ENCODE results near the gene SYNGR2.
A peak's percentile ranks its signal among the peaks of the same experiment; 100 is the strongest.
"Not testable (repeated sequence)": the region's sequence is repeated elsewhere in the genome, so short reads cannot be mapped to it uniquely, and the experiment has no call there.

SYNGR2 gene

DNA sequence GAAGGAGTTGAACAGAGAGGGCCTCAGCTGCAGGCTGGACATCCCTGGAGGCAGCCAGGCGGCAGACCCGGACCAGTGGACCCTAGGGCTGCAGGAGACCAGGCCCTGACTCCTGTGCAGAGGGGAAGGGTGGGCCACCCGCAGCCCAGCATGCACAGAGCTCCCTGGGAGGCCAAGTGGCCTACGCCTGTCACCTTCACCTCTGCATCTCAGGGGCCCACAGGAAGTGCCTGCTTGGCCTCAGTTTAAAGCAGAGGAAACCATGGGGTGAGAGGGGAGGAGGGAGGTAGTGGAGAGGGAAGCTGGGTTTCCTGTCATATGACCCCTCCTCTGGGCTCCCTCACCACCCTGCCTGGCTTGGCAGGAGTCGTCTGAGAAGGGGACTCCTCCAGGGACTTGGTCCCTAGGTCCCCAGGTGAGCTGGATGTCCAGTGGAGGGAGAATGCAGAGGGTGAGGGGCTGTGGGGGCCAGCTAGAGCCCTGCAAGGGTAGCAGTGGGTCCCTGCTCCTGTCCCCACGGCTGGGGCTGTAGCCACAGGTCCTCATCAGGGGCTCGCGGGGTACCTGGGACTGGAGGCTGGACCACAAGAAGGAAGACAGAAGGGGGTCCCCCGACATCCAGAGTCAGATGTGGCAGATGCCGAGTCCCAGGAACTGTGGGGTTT lies 37.8 kb upstream of the SYNGR2 start, which contains the start of gene TMC8:
Gene TMC8, plus strand, starts transcription at position 335 of the 665 bp plus-strand sequence. CDS start 818 bp downstream, outside the sequence.
- peak; percentile 41 for DNase-seq

- no peak for DNase-seq
These were observed 37.0 kb upstream of the SYNGR2 start for GRCh38 chr17:78131172-78132083.

- no peak for DNase-seq
These were observed 36.2 kb upstream of the SYNGR2 start for GRCh38 chr17:78132084-78132676.

GRCh38 chr17:78132767-78133178 lies 35.6 kb upstream of the SYNGR2 start:
- no peak for DNase-seq

DNA sequence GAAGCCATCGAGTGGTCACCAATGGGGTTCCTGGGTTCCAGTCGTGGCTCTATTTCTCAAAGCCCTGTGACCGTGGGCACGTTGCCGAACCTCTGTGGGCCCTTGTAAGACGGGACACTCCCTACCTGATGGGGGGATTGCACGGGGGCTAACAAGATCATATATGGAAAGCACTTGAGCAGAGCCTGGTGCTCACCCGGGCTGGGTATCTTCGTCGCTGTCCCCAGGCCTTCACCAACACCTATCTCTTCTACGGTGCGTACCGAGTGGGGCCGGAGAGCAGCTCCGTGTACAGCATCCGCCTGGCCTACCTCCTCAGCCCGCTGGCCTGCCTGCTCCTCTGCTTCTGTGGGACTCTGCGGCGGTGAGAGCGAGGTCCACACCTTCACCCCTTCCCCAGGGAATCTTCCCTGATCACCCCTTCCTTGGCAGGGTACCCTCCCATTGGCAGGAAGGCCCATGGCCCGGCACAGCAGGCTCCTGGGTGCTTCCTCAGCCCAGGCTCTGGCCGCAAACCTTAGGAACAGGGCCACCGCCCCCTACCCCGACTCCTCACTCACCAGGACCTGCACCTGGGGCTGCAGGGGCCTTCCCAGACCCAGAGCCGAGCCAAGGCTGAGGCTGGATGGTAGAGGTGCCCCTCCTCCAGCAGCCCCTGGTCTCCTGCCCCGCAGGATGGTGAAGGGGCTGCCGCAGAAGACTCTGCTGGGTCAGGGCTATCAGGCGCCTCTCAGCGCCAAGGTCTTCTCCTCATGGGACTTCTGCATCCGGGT lies 35.0 kb upstream of the SYNGR2 start:
- DNase-seq = no peak

- peak; percentile 51 for DNase-seq
These were observed 34.1 kb upstream of the SYNGR2 start for GRCh38 chr17:78133971-78134898.

GRCh38 chr17:78134899-78135385 lies 33.4 kb upstream of the SYNGR2 start:
- DNase-seq = no peak

GRCh38 chr17:78135858-78136500 lies 32.4 kb upstream of the SYNGR2 start:
- no peak for DNase-seq

DNA sequence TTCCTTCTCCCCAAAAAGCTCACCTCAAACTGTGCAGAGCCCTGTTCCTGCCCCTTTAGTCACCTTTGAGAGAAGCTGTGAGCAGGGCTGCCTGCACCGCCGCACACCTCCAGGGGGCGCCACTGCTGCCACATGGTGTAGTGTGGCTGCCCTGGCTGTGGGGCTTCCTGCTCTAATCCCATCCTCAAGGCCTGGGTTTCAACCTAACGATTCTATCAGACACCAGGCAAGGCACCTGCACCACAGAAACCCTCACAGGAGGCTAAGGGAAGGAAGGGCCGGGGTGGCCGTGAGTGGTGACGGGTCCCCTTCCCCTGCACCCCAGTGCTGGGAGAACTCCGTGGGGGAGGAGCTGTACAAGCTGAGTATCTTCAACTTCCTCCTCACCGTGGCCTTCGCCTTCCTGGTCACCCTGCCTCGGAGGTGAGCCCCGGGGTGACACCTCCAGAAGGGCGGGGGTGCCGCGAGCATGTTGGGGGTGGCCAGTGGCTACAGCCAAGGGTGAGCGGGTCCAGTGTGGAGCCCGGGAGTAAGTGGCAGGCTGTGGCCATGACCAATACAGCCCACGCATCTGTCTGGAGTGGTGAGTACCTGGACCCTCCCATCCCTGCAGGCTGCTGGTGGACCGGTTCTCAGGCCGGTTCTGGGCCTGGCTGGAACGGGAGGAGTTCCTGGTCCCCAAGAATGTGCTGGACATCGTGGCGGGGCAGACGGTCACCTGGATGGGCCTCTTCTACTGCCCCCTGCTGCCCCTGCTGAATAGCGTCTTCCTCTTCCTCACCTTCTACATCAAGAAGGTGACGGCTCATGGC lies 30.8 kb upstream of the SYNGR2 start:
- no peak for DNase-seq

DNA sequence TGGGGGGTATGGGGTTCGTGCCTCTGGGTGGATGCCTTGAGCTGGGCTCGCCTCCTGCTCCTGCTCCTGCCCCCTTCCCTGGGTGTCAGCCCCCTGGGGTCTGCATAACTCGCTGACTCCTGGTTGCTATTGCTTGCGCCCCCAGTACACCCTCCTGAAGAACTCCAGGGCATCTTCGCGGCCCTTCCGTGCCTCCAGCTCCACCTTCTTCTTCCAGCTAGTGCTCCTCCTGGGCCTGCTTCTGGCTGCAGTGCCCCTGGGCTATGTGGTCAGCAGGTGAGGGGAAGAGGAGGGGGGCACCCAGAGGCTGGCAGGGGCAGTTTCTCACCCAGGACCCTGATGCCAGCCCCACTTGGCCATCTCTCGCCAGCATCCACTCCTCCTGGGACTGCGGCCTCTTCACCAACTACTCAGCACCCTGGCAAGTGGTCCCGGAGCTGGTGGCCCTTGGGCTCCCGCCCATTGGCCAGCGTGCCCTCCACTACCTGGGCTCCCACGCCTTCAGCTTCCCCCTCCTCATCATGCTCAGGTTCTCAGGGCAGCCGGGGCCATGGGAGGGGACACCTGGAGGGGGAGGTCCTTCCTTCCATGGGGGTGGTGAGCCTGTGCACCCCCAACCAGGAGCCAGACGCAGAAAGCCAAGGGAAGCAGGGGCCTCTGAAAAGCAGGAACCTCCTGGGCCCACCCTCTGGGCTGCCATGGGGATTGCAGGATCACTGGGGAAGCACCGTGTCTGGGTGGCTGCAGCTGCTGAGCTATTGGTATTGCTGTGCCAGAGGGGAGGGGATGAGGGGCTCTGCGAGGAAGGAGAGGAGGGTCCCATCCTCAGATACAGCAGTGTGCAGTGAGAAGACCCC lies 29.9 kb upstream of the SYNGR2 start:
- DNase-seq = no peak

DNA sequence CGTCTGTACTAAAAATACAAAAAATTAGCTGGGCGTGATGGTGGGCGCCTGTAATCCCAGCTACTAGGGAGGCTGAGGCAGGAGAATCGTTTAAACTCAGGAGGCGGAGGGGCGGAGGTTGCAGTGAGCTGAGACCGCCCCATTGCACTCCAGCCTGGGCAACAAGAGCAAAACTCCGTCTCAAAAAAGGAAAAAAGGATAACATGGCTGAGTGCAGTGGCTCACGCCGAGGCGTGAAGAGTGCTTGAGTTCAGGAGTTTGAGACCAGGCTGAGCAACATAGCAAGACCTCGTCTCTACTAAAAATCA lies 28.6 kb upstream of the SYNGR2 start:
- not testable (repeated sequence) for DNase-seq

GRCh38 chr17:78140169-78141051 lies 28.0 kb upstream of the SYNGR2 start:
- peak; percentile 98 for DNase-seq

GRCh38 chr17:78141437-78142118 lies 26.8 kb upstream of the SYNGR2 start:
- no peak for DNase-seq

GRCh38 chr17:78142119-78142861 lies 26.1 kb upstream of the SYNGR2 start:
- DNase-seq = peak; percentile 57

DNA sequence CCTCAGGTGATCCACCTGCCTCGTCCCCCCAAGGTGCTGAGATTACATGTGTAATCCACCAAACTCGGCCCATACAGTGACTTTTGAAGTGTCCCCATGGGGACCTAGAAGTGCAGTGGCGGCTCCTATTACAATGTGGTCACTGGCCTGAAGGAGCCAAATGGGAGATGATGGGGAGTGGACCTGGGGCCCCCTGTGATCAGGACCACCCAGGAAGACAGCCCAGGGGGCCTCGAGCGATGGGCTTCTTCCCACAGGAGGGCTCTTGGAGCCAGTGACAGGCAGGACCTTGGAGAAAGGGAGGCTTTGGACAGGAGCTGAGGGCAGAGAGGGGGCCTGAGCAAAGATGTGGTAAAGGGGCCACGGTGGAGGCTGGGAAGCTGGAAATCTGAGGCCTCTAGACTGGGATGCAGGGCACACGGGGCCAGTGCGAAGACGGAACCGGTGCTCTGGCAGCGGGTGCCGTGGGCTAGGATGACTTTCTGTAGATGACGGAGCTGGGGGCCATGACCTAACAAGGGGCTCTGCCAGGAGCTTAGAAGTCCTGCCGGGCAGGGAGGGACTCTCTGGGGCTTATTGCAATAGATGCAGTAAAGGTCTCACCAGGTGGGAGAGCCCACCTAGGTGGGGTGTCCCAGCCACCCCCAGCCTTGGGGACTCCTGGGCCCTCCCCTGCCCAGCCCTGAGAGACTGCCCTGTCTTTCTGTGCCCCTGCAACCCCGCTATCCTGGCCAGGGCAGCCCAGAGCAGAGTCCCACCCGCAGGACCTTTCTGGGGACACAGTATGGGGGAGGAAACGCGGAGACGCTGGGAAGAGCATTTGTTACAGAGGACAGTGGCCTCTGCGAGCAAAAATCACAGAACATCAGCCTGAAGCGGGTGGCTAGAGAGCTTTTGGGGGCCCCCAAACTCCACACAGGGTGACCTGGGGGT lies 24.9 kb upstream of the SYNGR2 start:
- no peak for DNase-seq

Measured in suppressor macrophage treated with lipopolysaccharide for 4 hours (primary cell).